Upper lobe of left lung (tissue), 6 donors: ENCODE data around the gene PML. TPM values are rescaled to one million over a fixed set of nuclear protein-coding genes. Genes with fewer than 3 reads are reported as not detected.

Experiments used
- ATAC-seq, 2 donors: fragments of 200-7000 bp; cut with Tn5 transposase; one replicate each; pipeline ENCODE4 v1.9.1; 2022; ENCODE audit warnings: mild to moderate bottlenecking in 2 of 2, moderate library complexity in 2 of 2; ENCODE audit not compliant: low FRiP score in 2 of 2
- DNase-seq, 2 donors: peaks; one replicate each; pipeline ENCODE4 v3.0.0-alpha.2; 2019 to 2020
- H3K27ac ChIP-seq, 4 donors: fragments of 200-600 bp; sonication (generic); one replicate each; pipeline ENCODE4 v1.5.1; 2016 to 2019
- H3K27me3 ChIP-seq, 4 donors: fragments of 200-600 bp; sonication (generic); one replicate each; pipeline ENCODE4 v1.5.1; 2017 to 2019
- H3K36me3 ChIP-seq, 4 donors: fragments of 200-600 bp; sonication (generic); one replicate each; pipeline ENCODE4 v1.5.1; 2016 to 2019
- H3K4me1 ChIP-seq, 4 donors: fragments of 200-600 bp; sonication (generic); one replicate each; pipeline ENCODE4 v1.5.1; 2018 to 2019
- H3K4me3 ChIP-seq, 4 donors: fragments of 200-600 bp; sonication (generic); one replicate each; pipeline ENCODE4 v1.5.1; 2017 to 2019; ENCODE audit warnings: mild to moderate bottlenecking in 2 of 4, moderate library complexity in 1 of 4
- H3K9me3 ChIP-seq, 4 donors: fragments of 200-600 bp; sonication (generic); one replicate each; pipeline ENCODE4 v1.5.1; 2018 to 2019
- CTCF ChIP-seq, 6 experiments: fragments of 450-650 bp in 4 of 6; fragments of 200-600 bp in 2 of 6; sonication (generic) in 2 of 6; IDR thresholded peaks; one replicate each; pipeline ENCODE4 v1.5.1; 2016 to 2019; ENCODE audit warnings: antibody characterized with exemption in 6 of 6
- EP300 ChIP-seq, 4 donors: sonication (generic); formaldehyde crosslinking; IDR thresholded peaks; one replicate each; pipeline ENCODE4 v1.5.1; 2017; ENCODE audit warnings: antibody characterized with exemption in 4 of 4, control low read depth in 2 of 4
- POLR2A ChIP-seq, 4 donors: fragments of 450-650 bp; IDR thresholded peaks; one replicate each; pipeline ENCODE4 v1.5.1; 2016 to 2017; ENCODE audit warnings: antibody characterized with exemption in 4 of 4, mild to moderate bottlenecking in 2 of 4
- POLR2AphosphoS5 ChIP-seq, 2 donors: sonication (generic); formaldehyde crosslinking; IDR thresholded peaks; one replicate each; pipeline ENCODE4 v1.5.1; 2017; ENCODE audit warnings: antibody characterized with exemption in 2 of 2
- WGBS, 2 donors: methylation state at CpG; one replicate each; pipeline ENCODE4 v1.1.5; 2017 to 2018; 5-methylcytosine and 5-hydroxymethylcytosine counted together
- total RNA-seq, 6 donors: library from RNA; depleted of rRNA in 4 of 6; stranded (reverse); fragments of >200 nt in 4 of 6; gene quantifications; one replicate each; pipeline versions ENCODE4 v1.1.0 to v1.2.1, GENCODE V29; 2016 to 2021
- donor health status: DM: no; HTN: no; CAD: no; lungs with moderate emphysema.
- donor health status: DM: no; HTN: yes; CAD: no; lungs with severe emphysema.

PML gene
- total RNA-seq, 6 donors from 2014 or later = 63.1 to 247 (median 92.9) TPM

GRCh38 chr15:74034206-74034755 lies 39.8 kb downstream of the PML start:
- H3K4me3 ChIP-seq = no peak overlapping the region
- DNase-seq (no peak), ATAC-seq (no peak)
- 83 to 88% methylated on average over 10 of the region's 10 CpGs for WGBS, 2 donors
- H3K36me3 ChIP-seq = peaks cover 15 to 83% (median 57%) of the 10 kb centered on the region in 4 donors
- peak overlapping the region in 1 of 4 donors; percentile 13 for H3K27ac ChIP-seq
- H3K4me1 ChIP-seq = peaks cover 7 to 26% (median 22%) of the 10 kb centered on the region in 4 donors
- TF ChIP-seq POLR2A (IDR thresholded peaks at IDR 0.05) (no peak), POLR2AphosphoS5 (IDR thresholded peaks at IDR 0.05) (no peak), EP300 (IDR thresholded peaks at IDR 0.05) (no peak), CTCF (IDR thresholded peaks at IDR 0.05) (no peak)
- H3K27me3 ChIP-seq = no peaks in the 10 kb centered on the region
- no peaks in the 10 kb centered on the region for H3K9me3 ChIP-seq

- Histone ChIP-seq H3K4me1 (peaks cover 10 to 34% (median 28%) of the 10 kb centered on the region in 4 donors), H3K27me3 (no peaks in the 10 kb centered on the region), H3K4me3 (no peak overlapping the region), H3K9me3 (no peaks in the 10 kb centered on the region), H3K27ac (peak overlapping the region in 1 of 4 donors; percentile 44), H3K36me3 (peaks cover 15 to 74% (median 53%) of the 10 kb centered on the region in 4 donors)
- WGBS, 2 donors = 89 to 90% methylated on average over 27 to 28 of the region's 28 CpGs
- TF ChIP-seq POLR2A (IDR thresholded peaks at IDR 0.05) (no peak), EP300 (IDR thresholded peaks at IDR 0.05) (no peak), POLR2AphosphoS5 (IDR thresholded peaks at IDR 0.05) (no peak), CTCF (IDR thresholded peaks at IDR 0.05) (no peak)
- ATAC-seq = no peak
- peak in 1 of 2 donors; percentile 71 for DNase-seq
Observed at GRCh38 chr15:74035121-74036017, 40.9 kb downstream of the PML start.

GRCh38 chr15:74036271-74037170 lies 42.0 kb downstream of the PML start:
- ATAC-seq (peak in 1 of 2 donors; percentile 24), DNase-seq (peak in 1 of 2 donors; percentile 57)
- H3K9me3 ChIP-seq = no peaks in the 10 kb centered on the region
- no peaks in the 10 kb centered on the region for H3K27me3 ChIP-seq
- peak overlapping the region in 3 of 4 donors; percentile 17 to 44 (median 19) for H3K27ac ChIP-seq
- 77 to 80% methylated on average over 21 of the region's 21 CpGs for WGBS, 2 donors
- H3K36me3 ChIP-seq = peaks cover 15 to 75% (median 55%) of the 10 kb centered on the region in 4 donors
- H3K4me3 ChIP-seq = no peak overlapping the region
- H3K4me1 ChIP-seq = peaks cover 17 to 38% (median 33%) of the 10 kb centered on the region in 4 donors
- peak in 5 of 6 experiments; percentile 21 to 55 (median 34) for TF ChIP-seq CTCF (IDR thresholded peaks at IDR 0.05)
- no peak for TF ChIP-seq POLR2AphosphoS5 (IDR thresholded peaks at IDR 0.05)

- Histone ChIP-seq H3K27me3 (no peaks in the 10 kb centered on the region), H3K4me1 (peaks cover 17 to 36% (median 32%) of the 10 kb centered on the region in 4 donors), H3K4me3 (no peak overlapping the region), H3K9me3 (no peaks in the 10 kb centered on the region), H3K36me3 (peaks cover 15 to 78% (median 53%) of the 10 kb centered on the region in 4 donors), H3K27ac (peak overlapping the region in 2 of 4 donors; percentile 17 to 44)
- no peak for TF ChIP-seq POLR2A (IDR thresholded peaks at IDR 0.05)
- TF ChIP-seq CTCF (IDR thresholded peaks at IDR 0.05) = peak in 1 of 6 experiments; percentile 2
- ATAC-seq (no peak), DNase-seq (no peak)
- WGBS, 2 donors = 83 to 84% methylated on average over 21 of the region's 21 CpGs
Observed at GRCh38 chr15:74037171-74038117, 42.9 kb downstream of the PML start.
